ENCODE measurements around the gene CIZ1.

DNA sequence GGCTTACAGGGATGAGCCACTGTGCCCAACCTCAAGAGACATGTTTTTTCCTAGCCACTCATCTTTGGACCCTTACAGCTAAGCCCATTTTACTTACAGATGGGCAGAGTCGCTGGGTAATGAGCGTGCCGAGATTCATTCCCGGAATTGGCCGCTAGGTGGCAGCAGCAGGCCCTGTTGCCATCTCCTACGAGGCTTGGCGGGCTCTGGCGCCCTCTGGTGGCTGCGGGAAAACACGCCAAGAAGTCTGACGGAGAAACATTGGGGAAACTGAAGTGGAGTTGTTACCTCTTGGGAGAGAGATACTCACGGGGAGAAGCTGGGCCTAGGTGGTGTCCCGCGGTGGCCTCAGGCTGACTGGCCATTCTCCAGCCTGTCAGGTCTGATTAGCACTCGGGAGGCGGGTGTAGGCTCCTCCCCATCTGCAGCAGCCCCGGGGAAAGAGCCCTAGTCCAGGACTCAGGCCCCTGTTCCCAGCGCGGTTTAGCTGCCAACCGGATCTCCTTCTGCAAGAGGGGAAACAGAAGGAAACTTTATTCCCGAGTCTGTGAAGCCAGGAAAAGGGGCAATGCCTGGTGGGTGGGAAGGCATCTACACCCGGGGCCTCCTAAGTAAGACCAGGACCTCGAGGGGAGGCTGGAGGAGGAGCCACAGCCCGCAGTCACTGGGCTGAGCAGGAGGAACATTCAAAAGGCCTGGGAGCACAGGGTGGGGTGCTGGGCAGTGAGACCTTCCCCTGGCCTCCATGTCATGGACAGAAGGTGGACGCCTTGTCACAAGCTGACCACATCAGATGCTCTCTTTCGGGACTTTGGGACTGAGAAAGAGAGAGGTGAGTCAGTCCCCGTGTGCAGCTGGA lies 73.5 kb downstream of the CIZ1 start:
- TF ChIP-seq CTCF (conservative IDR thresholded peaks at IDR 0.05; ENCODE audit: low read length) = peak; percentile 100
- no peak for TF ChIP-seq EZH2phosphoT487 (IDR thresholded peaks at IDR 0.05; ENCODE audit: borderline replicate concordance)
